NB4 (cell line): ENCODE results near the gene ZMYM2.

Source experiments
- DNase-seq: peaks from one replicate; pipeline ENCODE4 v3.0.0; 2010; ENCODE audit warnings: low read depth
- H3K4me3 ChIP-seq: one replicate; pipeline ENCODE4 v1.5.1; 2011; ENCODE audit warnings: mild to moderate bottlenecking, low read depth, low read length, moderate library complexity
- MYC ChIP-seq: IDR thresholded peaks from 2 replicates; pipeline ENCODE4 v1.6.1; 2011; ENCODE audit warnings: low read depth, low read length
- POLR2A ChIP-seq: IDR thresholded peaks from 2 replicates; pipeline ENCODE4 v1.6.1; 2011; ENCODE audit warnings: mild to moderate bottlenecking; ENCODE audit not compliant: insufficient read length; ENCODE audit errors: extremely low read depth
- TF ChIP-seq, protein P1 (sequence below): IDR thresholded peaks from one replicate; pipeline ENCODE4 v1.5.1; 2012; ENCODE audit warnings: low read depth, low read length
- TF ChIP-seq, protein P2 (sequence below): IDR thresholded peaks from 2 replicates; pipeline ENCODE4 v1.6.1; 2011; ENCODE audit warnings: low read depth, low read length

ZMYM2 gene

DNA sequence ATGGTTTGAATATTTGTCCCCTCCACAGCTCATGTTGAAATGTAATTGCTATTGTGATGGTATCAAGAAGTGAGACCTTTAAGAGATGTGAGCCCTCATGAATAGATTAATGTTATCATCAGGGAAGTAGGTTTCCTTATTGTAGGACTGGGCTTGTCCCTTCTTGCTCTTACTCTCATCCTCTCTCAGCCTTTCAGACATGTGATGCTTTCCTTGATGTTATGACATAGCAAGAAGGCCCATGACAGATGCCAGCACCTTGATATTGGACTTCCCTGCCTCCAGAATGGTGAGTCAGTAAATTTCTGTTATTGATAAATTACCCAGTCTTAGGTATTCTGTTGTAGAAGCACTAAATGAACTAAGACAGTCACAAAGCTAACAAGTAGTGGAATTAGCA lies 5.7 kb upstream of the ZMYM2 start:
- DNase-seq = no peak
- H3K4me3 ChIP-seq = no peak overlapping the region
- TF ChIP-seq, protein P1, sequence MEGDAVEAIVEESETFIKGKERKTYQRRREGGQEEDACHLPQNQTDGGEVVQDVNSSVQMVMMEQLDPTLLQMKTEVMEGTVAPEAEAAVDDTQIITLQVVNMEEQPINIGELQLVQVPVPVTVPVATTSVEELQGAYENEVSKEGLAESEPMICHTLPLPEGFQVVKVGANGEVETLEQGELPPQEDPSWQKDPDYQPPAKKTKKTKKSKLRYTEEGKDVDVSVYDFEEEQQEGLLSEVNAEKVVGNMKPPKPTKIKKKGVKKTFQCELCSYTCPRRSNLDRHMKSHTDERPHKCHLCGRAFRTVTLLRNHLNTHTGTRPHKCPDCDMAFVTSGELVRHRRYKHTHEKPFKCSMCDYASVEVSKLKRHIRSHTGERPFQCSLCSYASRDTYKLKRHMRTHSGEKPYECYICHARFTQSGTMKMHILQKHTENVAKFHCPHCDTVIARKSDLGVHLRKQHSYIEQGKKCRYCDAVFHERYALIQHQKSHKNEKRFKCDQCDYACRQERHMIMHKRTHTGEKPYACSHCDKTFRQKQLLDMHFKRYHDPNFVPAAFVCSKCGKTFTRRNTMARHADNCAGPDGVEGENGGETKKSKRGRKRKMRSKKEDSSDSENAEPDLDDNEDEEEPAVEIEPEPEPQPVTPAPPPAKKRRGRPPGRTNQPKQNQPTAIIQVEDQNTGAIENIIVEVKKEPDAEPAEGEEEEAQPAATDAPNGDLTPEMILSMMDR = no peak
- TF ChIP-seq POLR2A = no peak
- TF ChIP-seq, protein P2, sequence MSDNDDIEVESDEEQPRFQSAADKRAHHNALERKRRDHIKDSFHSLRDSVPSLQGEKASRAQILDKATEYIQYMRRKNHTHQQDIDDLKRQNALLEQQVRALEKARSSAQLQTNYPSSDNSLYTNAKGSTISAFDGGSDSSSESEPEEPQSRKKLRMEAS = no peak
- TF ChIP-seq MYC = no peak

DNA sequence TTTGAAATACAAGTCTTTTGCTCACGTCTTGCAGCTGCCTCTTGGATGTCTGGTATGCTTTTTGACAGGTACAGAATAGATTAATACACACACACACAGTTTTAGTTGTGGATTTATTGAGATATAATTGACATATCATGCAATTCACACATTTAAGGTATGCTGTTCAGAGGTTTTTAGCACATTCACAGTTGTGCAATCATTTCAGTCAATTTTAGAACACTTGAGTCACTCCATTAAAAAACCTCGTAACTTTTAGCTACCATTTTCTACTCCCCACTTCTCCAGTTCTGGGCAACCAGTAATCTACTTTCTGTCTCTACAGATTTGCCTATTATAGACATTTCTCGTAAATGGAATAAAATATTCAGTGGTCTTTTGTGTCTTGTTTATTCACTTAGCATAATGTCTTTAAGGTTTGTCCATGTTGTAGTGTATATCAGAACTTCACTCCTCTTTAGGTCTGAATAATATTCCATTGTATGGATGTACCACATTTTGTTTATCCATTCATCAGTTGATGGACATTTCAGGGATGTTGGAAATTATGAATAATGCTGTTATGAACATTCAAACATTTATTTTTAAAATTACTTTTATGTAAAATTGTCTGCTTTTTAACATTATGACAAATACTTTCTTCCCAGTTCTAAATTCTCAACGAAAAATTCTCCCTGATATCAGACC lies 2.5 kb upstream of the ZMYM2 start:
- no peak overlapping the region for H3K4me3 ChIP-seq
- TF ChIP-seq, protein P2 = no peak
- no peak for TF ChIP-seq POLR2A
- TF ChIP-seq, protein P1 = no peak
- TF ChIP-seq MYC = no peak
- peak; percentile 53 for DNase-seq

DNA sequence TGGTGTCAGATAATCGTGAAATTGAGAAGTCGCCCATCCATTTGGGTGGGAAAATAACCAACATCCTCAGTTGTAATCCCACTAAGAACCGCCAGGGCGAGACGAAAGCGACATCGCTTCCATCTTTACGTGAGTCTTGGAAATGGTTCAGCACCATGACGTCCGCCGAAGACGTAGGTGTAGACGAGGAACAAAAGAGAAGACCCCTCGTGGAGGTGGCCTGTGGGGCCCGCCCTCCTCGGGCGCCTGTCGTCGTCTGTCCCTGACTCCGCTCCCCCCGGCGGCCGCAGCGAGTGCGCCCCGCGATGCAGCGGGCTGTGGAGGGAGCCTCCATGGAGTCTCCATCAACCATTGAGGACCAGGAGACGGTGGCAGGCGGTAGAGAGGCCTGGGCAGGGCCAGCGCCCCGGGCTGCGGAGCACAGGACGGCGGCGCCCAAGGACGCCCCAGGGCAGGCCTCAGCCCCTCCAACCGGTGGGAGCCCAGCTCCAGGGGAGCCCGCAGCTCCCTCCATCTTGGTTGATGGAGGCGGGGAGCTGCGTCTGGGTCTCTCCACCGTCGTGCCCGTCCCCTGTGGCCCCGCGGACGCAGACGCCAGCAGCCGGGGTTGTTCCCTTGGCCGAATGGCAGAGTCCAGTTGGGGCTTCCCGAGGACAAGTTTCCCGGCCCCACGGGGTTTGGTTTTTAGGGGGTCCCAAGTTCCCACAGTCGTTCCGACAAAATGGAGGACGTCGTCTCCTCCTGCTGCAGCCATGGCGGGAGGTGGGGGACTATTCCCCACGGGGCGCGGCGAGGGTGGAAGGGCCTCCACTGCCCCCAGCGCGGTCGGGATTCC lies 990 bp upstream of the ZMYM2 start:
- no peak for TF ChIP-seq POLR2A
- TF ChIP-seq, protein P1 = no peak
- TF ChIP-seq, protein P2 = no peak
- H3K4me3 ChIP-seq = peak overlapping the region; percentile 30
- DNase-seq = peak; percentile 71

DNA sequence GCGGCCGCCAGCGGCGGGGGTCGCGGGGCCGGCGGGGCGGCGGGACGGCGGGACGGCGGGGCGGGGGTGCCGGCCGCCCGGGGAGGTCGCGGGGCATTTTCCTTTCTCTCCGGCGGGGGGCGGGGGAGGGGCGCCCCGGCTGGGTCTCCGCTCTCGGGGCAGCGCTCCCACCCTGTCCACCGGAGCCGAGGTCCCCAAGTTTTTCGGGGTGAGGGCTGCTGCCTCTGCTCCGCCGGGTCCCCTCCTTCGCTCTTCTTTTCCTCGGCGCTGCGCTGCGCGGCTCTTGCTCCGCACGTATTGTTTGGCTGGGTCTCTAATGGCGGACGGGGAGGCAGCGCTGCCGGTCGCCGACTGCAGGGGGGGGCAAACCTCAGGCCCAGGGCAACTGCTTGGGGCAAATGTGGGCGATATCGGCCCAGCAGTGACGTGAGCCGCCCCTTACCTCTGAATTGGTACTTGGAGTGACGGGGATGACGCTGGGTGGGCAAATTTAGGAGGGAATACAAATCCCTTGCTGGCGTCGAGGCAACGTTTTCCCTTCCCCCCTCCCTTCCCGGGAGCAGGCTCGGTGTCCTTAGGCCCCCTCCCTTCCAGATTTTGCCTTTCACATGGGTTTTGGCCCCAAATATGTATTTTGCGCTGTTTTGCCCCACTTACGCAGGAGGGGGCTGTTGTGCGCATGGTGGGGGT lies 759 bp downstream of the ZMYM2 start:
- peak; percentile 80 for DNase-seq
- TF ChIP-seq MYC = peak; percentile 31; the same call in 1 of the 2 replicates
- TF ChIP-seq, protein P2 = peak; percentile 20; the same call in 1 of the 2 replicates
- TF ChIP-seq, protein P1 = no peak
- H3K4me3 ChIP-seq = peak overlapping the region; percentile 86

DNA sequence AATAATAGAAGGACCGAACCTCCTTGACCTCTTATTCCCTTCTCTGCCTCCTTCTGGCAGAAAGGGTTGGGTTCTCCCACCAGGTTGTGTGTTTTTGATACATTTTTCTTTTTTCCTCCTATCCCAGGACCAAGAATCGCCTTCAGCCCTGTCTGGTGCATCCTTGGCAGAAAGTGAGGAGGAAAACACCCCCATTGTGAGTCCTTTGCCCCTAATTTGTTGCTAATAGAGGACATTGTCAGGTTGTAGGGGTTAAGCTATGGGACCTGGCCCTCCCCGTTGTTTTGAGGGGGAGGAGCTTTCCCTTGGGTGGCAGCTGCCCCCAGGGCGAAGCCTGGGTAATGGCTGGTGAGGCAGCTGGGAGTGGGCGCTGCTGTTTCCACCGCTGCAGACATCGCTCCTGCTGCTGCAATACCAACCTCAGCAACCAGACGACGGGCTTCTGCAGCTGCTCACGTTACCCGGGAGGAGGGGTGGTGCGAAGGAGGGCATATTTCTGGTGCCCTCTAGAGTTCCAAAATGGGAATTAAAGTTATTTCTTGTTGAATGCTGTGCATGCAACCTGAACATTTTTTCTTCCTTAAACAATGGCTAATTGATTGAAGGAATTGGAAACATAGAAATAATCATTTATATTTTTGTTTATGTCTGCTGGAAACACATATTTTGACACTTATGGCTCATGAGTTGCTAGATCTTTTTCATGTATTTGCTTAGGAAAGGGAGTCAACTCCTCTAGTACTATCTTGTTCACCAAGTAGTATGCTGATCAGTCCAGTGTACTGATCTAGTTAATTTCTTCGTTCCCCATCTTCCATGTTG lies 1.5 kb downstream of the ZMYM2 start:
- TF ChIP-seq, protein P1 = peak; percentile 70
- TF ChIP-seq POLR2A (peak; percentile 31), MYC (peak; percentile 89)
- TF ChIP-seq, protein P2 = peak; percentile 86
- peak; percentile 97 for DNase-seq
- peak overlapping the region; percentile 86 for H3K4me3 ChIP-seq
